Peyer's patch (tissue), 4 donors: ENCODE measurements around the gene REG1A.

Experiments used
- POLR2A ChIP-seq, 2 donors: fragments of 450-650 bp; IDR thresholded peaks; one replicate each; pipeline ENCODE4 v1.5.1; 2017; ENCODE audit warnings: antibody characterized with exemption in 2 of 2, mild to moderate bottlenecking in 2 of 2, moderate library complexity in 2 of 2
- TF ChIP-seq, protein P1 (sequence below), 6 experiments: fragments of 450-650 bp in 4 of 6; fragments of 200-600 bp in 2 of 6; sonication (generic) in 1 of 6; IDR thresholded peaks; one replicate each; pipeline ENCODE4 v1.5.1; 2017 to 2019; ENCODE audit warnings: antibody characterized with exemption in 6 of 6, mild to moderate bottlenecking in 3 of 6, moderate library complexity in 1 of 6

GRCh38 chr2:79071078-79071477 lies 49.2 kb upstream of the REG1A start:
- no peak for TF ChIP-seq POLR2A (IDR thresholded peaks at IDR 0.05)
- TF ChIP-seq, protein P1, sequence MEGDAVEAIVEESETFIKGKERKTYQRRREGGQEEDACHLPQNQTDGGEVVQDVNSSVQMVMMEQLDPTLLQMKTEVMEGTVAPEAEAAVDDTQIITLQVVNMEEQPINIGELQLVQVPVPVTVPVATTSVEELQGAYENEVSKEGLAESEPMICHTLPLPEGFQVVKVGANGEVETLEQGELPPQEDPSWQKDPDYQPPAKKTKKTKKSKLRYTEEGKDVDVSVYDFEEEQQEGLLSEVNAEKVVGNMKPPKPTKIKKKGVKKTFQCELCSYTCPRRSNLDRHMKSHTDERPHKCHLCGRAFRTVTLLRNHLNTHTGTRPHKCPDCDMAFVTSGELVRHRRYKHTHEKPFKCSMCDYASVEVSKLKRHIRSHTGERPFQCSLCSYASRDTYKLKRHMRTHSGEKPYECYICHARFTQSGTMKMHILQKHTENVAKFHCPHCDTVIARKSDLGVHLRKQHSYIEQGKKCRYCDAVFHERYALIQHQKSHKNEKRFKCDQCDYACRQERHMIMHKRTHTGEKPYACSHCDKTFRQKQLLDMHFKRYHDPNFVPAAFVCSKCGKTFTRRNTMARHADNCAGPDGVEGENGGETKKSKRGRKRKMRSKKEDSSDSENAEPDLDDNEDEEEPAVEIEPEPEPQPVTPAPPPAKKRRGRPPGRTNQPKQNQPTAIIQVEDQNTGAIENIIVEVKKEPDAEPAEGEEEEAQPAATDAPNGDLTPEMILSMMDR (IDR thresholded peaks at IDR 0.05), result no peak
